NT2/D1 (cell line): ENCODE results near the gene CLTA.

Experiments
- SUZ12 ChIP-seq: IDR thresholded peaks from 2 replicates; pipeline ENCODE4 v1.6.1; 2011; ENCODE audit not compliant: insufficient read length, insufficient read depth; ENCODE audit errors: extremely low read depth
- YY1 ChIP-seq: IDR thresholded peaks from 2 replicates; pipeline ENCODE4 v1.6.1; 2011; ENCODE audit not compliant: insufficient read length, insufficient read depth
- ZNF274 ChIP-seq: IDR thresholded peaks from 2 replicates; pipeline ENCODE4 v1.6.1; 2011; ENCODE audit warnings: mild to moderate bottlenecking, low read depth, low read length

DNA sequence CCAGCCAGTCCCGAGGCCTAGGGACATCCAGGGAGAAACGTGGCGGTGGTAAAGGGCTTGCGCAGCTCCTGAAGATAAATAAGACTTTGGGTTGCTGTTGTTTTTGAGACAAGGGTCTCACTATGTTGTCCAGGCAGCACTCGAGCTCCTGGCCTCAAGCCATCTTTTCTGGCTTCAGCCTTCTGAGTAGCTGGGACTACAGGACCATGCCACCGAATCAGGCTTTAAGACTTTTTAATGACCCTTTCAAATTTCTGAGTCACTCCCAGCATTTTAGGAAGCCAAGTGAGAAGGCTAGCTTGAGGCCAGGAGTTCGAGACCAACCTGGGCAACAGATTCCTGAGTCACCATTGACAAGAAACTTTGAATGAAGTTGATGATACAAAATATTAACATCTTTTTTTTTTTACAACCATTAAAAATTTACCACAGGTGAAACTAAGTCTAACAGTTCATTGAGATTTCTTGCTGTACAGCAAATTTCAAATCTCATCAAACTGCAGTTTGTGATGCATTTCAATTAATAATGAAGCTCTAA, 68.3 kb downstream of the CLTA start:
- TF ChIP-seq ZNF274 (no peak), SUZ12 (no peak), YY1 (no peak)
